ENCODE results near the gene CTAGE15.
"Not testable (repeated sequence)": the region's sequence is repeated elsewhere in the genome, so short reads cannot be mapped to it uniquely, and the experiment has no call there.

CTAGE15 gene, protein sequence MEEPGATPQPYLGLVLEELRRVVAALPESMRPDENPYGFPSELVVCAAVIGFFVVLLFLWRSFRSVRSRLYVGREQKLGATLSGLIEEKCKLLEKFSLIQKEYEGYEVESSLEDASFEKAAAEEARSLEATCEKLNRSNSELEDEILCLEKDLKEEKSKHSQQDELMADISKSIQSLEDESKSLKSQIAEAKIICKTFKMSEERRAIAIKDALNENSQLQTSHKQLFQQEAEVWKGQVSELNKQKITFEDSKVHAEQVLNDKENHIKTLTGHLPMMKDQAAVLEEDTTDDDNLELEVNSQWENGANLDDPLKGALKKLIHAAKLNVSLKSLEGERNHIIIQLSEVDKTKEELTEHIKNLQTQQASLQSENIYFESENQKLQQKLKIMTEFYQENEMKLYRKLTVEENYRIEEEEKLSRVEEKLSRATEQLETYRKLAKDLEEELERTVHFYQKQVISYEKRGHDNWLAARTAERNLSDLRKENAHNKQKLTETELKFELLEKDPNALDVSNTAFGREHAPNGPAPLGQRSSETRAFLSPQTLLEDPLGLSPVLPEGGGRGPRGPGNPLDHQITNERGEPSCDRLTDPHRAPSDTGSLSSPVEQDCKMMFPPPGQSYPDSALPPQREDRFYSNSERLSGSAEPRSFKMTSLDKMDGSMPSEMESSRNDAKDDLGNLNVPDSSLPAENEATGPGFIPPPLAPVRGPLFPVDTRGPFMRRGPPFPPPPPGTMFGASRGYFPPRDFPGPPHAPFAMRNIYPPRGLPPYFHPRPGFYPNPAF

DNA sequence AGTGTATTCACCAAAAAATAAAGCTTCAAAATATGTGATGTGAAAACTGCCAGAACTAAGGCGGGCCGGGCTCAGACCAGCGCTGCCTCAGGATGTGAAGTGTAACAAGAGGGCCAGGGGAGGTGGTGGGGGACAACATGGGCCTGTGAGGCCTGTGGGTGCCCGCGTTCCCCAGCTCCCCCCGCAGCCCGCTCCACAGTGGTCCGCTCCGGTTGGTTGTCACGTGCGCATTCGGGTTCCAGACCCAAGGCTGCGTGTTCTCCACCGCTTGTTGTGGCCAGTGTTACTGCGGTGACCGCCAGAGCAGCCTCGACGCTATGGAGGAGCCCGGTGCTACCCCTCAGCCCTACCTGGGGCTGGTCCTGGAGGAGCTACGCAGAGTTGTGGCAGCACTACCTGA lies at the start of gene CTAGE15:
Gene CTAGE15 (plus strand): TSS at position 301 of the 400 bp plus-strand sequence. CDS start 17 bp downstream, at position 318.
- H3K27ac ChIP-seq (ENCODE audit: low read depth, low read length); H3K27me3 ChIP-seq (ENCODE audit: control insufficient read depth in 1 of 2, insufficient read depth in 2 of 2, low read length in 2 of 2); H3K36me3 ChIP-seq (ENCODE audit: control insufficient read depth in 1 of 2, insufficient read depth in 2 of 2, low read length in 2 of 2); H3K4me3 ChIP-seq (ENCODE audit: low read depth in 1 of 2, low read length in 2 of 2); H3K9ac ChIP-seq (ENCODE audit: low read depth in 1 of 2, low read length in 2 of 2); H3K9me3 ChIP-seq (ENCODE audit: control insufficient read depth in 1 of 2, low read length in 2 of 2); H3K4me1 ChIP-seq (ENCODE audit: control insufficient read depth in 1 of 2, insufficient read depth in 2 of 2, low read length in 2 of 2): not testable (repeated sequence)

DNA sequence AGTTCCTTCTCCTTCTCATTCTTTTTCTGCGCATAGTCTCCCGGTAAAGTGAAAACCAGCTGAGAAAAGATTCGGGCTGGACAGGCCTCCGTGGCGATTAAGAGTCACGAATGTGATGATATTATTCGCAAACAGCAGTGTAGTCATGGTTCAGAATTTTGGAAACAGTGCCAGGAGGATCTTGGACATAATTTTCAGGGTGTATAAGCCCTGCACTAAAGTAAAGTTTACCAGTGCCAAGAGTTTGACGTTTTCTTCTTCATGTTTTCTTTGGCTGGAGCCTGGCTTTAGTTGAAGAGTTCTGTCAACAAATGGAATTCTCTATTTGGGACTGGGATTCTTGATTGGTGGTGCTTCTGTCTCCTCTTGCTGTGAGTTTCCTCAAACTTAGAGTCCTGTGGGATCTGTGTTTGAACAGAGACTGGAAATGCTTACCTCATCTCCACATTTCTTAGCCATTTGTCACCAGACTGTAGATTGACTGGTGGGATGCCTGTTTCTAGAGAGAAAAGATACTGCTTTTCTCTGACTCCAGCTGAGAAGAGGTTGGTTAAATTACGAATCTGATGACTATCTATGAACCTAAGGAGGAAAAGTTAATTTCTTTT lies 49.2 kb upstream of the CTAGE15 start:
- H3K9me3 ChIP-seq (ENCODE audit: control insufficient read depth in 1 of 2, low read length in 2 of 2); H3K4me3 ChIP-seq (ENCODE audit: low read depth in 1 of 2, low read length in 2 of 2); H3K9ac ChIP-seq (ENCODE audit: low read depth in 1 of 2, low read length in 2 of 2); H3K27ac ChIP-seq (ENCODE audit: low read depth, low read length); H3K27me3 ChIP-seq (ENCODE audit: control insufficient read depth in 1 of 2, insufficient read depth in 2 of 2, low read length in 2 of 2); H3K36me3 ChIP-seq (ENCODE audit: control insufficient read depth in 1 of 2, insufficient read depth in 2 of 2, low read length in 2 of 2); H3K4me1 ChIP-seq (ENCODE audit: control insufficient read depth in 1 of 2, insufficient read depth in 2 of 2, low read length in 2 of 2): not testable (repeated sequence)

DNA sequence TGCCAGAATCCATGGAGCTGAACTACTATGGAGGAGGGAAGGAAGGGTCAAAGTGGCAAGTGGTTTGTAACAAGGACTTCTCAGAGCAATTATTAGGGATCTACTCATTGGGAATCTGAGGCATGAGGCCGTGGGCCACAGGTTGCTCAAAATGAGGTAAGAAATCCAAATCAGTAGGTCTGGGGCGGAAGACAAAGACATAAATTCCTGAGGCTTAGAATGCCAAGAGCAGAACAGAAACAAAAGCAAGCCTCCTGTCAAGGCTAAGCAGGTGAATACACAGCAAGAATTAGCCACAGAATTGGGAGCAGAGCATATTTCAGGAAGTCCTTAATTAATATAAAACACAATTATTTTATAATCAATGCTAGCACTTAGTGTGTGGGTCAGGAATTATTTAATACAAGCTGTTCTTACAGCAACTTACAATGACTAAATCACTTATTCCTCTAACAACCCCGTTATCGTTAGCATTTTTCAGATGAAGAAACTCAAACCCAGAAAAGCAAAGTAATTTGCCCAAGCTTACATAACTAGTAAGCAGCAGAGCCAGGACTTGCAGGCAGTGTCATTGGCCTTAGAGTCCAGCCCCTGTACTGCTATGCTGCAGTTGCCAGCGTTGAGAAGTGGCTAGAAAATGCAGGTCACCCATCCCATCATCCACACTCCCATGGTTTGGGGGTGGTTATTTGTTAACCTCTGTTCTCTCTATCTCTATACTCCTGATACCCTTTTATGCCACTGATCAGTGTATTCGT lies 40.3 kb upstream of the CTAGE15 start:
- not testable (repeated sequence) for H3K9me3 ChIP-seq (ENCODE audit: control insufficient read depth in 1 of 2, low read length in 2 of 2); H3K4me1 ChIP-seq (ENCODE audit: control insufficient read depth in 1 of 2, insufficient read depth in 2 of 2, low read length in 2 of 2); H3K4me3 ChIP-seq (ENCODE audit: low read depth in 1 of 2, low read length in 2 of 2); H3K9ac ChIP-seq (ENCODE audit: low read depth in 1 of 2, low read length in 2 of 2); H3K36me3 ChIP-seq (ENCODE audit: control insufficient read depth in 1 of 2, insufficient read depth in 2 of 2, low read length in 2 of 2); H3K27ac ChIP-seq (ENCODE audit: low read depth, low read length); H3K27me3 ChIP-seq (ENCODE audit: control insufficient read depth in 1 of 2, insufficient read depth in 2 of 2, low read length in 2 of 2)

DNA sequence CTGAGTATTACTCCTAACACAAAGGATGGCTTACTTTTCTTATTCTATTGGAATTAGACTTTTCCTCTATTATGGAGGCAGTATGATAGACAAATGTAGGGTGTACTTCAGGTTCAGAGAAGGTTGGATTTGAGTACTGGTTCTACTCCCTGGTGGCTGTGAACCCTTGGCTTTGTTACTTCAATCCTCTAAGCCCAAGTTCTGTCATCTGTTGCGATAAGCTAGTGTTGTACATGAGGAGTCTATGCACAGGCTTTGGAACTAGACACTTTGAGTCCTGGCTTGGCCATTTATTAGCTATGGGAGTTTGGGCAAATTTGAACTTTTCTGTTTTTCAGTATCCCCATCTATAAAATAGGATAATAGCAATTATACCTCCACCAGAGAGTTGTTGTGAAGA lies 39.7 kb upstream of the CTAGE15 start:
- not testable (repeated sequence) for H3K4me1 ChIP-seq (ENCODE audit: control insufficient read depth in 1 of 2, insufficient read depth in 2 of 2, low read length in 2 of 2); H3K9ac ChIP-seq (ENCODE audit: low read depth in 1 of 2, low read length in 2 of 2); H3K27me3 ChIP-seq (ENCODE audit: control insufficient read depth in 1 of 2, insufficient read depth in 2 of 2, low read length in 2 of 2); H3K27ac ChIP-seq (ENCODE audit: low read depth, low read length); H3K4me3 ChIP-seq (ENCODE audit: low read depth in 1 of 2, low read length in 2 of 2); H3K36me3 ChIP-seq (ENCODE audit: control insufficient read depth in 1 of 2, insufficient read depth in 2 of 2, low read length in 2 of 2); H3K9me3 ChIP-seq (ENCODE audit: control insufficient read depth in 1 of 2, low read length in 2 of 2)

DNA sequence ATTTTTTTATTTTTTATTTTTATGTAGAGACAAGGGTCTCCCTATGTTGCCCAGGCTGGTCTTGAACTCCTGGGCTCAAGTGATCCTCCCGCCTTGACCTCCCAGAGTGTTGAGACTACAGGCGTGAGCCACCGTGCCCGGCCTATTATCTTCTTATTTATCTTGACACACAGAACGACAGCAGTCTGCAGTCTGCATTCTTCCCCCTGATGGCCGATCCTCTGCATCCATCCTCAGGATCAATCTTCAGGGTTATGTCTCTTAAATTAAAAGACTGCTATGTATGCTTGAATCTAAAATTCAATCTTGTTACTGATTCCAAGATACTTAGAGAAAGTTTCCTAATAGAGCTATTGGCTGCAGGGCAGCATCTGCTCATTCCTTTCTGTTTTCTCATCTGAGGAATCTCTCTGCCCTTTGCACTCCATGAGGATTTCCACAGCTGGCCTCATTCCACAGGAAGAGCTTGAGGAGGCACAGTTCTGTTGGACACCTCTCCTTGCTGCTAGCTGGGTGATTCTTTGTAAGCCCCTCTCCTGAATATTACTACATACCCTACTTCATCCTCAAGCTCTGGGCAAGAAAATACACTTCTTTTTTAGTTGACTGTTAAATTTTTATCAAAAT lies 38.3 kb upstream of the CTAGE15 start:
- not testable (repeated sequence) for H3K4me3 ChIP-seq (ENCODE audit: low read depth in 1 of 2, low read length in 2 of 2); H3K27ac ChIP-seq (ENCODE audit: low read depth, low read length)

DNA sequence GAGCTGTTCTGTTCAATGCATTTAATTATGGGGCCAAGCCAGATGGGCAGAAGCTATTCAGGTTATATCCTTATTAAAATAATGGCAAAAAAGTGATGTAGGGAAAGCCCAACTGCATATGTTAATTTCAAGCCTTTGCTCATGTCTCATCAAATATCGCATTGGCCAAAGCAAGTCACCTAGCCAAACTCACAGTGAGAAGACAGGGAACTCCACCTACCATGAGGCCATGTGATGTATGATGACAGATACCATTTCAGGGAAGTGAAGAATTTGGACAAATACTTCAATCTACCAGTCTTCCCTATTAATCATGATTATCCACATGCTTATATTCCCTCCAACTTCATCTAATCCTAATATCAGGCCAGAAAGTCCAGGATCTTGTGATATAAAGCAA lies 35.2 kb upstream of the CTAGE15 start:
- not testable (repeated sequence) for H3K27ac ChIP-seq (ENCODE audit: low read depth, low read length); H3K36me3 ChIP-seq (ENCODE audit: control insufficient read depth in 1 of 2, insufficient read depth in 2 of 2, low read length in 2 of 2); H3K4me3 ChIP-seq (ENCODE audit: low read depth in 1 of 2, low read length in 2 of 2)

More for the DNA sequence above, 38.3 kb upstream of the CTAGE15 start:
- H3K4me1 ChIP-seq (ENCODE audit: control insufficient read depth in 1 of 2, insufficient read depth in 2 of 2, low read length in 2 of 2); H3K27me3 ChIP-seq (ENCODE audit: control insufficient read depth in 1 of 2, insufficient read depth in 2 of 2, low read length in 2 of 2); H3K9ac ChIP-seq (ENCODE audit: low read depth in 1 of 2, low read length in 2 of 2); H3K9me3 ChIP-seq (ENCODE audit: control insufficient read depth in 1 of 2, low read length in 2 of 2); H3K36me3 ChIP-seq (ENCODE audit: control insufficient read depth in 1 of 2, insufficient read depth in 2 of 2, low read length in 2 of 2): not testable (repeated sequence)

DNA sequence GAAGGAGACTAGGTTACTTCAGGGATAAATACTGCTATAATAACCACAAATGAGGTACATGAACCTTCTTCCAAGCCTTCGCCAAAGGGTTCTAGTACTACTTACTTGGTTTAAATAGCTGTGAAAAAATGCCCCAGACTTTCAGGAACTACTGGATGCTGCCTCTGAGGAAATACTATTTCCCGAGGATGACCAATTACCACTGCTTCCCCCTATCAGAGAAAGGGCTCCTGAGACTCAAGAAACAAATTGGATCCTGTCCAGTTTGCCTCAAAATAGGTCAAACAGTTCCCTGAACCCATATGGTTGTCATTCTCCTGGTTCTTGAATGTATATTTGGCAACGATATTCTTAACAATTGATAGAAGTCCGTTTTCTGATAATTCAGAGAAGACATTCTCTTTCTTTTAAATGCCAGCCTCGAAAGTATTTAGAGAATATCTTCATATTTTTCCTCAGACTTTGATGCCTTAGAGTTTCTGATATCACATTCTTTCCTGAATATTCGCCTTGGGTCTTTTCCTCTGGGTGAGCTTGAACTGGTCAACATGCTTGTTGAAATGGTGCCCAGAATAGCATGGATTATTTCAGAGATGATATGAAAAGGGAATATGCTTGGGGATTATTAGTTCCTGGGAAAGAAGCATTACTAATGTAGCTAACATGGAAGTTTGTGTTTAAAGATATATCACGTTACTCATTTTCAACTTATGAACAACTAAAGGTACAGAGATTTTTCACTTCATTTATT lies 28.1 kb upstream of the CTAGE15 start:
- not testable (repeated sequence) for H3K4me3 ChIP-seq (ENCODE audit: low read depth in 1 of 2, low read length in 2 of 2); H3K4me1 ChIP-seq (ENCODE audit: control insufficient read depth in 1 of 2, insufficient read depth in 2 of 2, low read length in 2 of 2); H3K9ac ChIP-seq (ENCODE audit: low read depth in 1 of 2, low read length in 2 of 2); H3K27ac ChIP-seq (ENCODE audit: low read depth, low read length); H3K36me3 ChIP-seq (ENCODE audit: control insufficient read depth in 1 of 2, insufficient read depth in 2 of 2, low read length in 2 of 2); H3K9me3 ChIP-seq (ENCODE audit: control insufficient read depth in 1 of 2, low read length in 2 of 2); H3K27me3 ChIP-seq (ENCODE audit: control insufficient read depth in 1 of 2, insufficient read depth in 2 of 2, low read length in 2 of 2)

More for the DNA sequence above, 35.2 kb upstream of the CTAGE15 start:
- H3K9ac ChIP-seq (ENCODE audit: low read depth in 1 of 2, low read length in 2 of 2); H3K4me1 ChIP-seq (ENCODE audit: control insufficient read depth in 1 of 2, insufficient read depth in 2 of 2, low read length in 2 of 2); H3K27me3 ChIP-seq (ENCODE audit: control insufficient read depth in 1 of 2, insufficient read depth in 2 of 2, low read length in 2 of 2); H3K9me3 ChIP-seq (ENCODE audit: control insufficient read depth in 1 of 2, low read length in 2 of 2): not testable (repeated sequence)

DNA sequence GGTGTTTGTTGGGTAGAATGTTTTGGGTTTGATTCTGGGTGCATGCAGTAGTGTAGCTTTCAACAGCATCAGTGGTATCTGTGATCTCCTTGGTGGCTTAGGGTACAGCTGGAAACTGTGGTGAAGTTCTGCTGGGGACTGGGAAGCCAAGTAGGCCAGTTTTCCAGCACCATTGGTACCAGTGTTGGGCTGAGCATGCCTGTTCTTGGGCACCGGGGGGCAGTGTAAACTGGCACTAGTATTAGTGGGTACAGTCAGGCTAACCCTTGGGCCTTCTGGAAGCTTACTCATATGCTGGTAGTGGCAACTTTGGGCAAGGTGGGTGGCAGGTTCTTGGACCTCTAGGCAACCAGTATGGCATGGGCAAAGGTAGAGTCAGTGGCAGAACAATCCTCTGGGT lies 15.6 kb upstream of the CTAGE15 start:
- not testable (repeated sequence) for H3K4me3 ChIP-seq (ENCODE audit: low read depth in 1 of 2, low read length in 2 of 2); H3K27me3 ChIP-seq (ENCODE audit: control insufficient read depth in 1 of 2, insufficient read depth in 2 of 2, low read length in 2 of 2); H3K4me1 ChIP-seq (ENCODE audit: control insufficient read depth in 1 of 2, insufficient read depth in 2 of 2, low read length in 2 of 2); H3K36me3 ChIP-seq (ENCODE audit: control insufficient read depth in 1 of 2, insufficient read depth in 2 of 2, low read length in 2 of 2); H3K9me3 ChIP-seq (ENCODE audit: control insufficient read depth in 1 of 2, low read length in 2 of 2); H3K9ac ChIP-seq (ENCODE audit: low read depth in 1 of 2, low read length in 2 of 2); H3K27ac ChIP-seq (ENCODE audit: low read depth, low read length)

DNA sequence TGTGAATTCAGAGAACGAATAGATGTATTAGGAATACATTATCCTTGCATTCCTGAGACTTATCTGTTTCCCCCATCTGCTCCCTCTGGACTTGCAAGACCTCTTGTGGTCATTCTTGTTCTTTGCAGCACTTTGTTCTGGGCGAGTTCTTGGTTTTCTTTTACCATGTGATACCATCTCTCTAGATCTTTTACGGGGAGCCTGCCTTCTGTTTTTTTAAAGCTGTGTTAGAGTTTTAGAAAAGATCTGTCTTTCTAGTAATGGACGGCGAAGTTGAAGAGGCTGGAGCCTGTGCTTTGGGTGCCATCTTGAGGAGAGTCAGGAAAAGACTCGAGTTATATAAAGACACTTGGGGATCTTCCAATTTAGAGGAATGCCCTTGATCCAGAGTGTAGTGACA lies 8.3 kb upstream of the CTAGE15 start:
- H3K27ac ChIP-seq (ENCODE audit: low read depth, low read length); H3K4me1 ChIP-seq (ENCODE audit: control insufficient read depth in 1 of 2, insufficient read depth in 2 of 2, low read length in 2 of 2); H3K9ac ChIP-seq (ENCODE audit: low read depth in 1 of 2, low read length in 2 of 2); H3K9me3 ChIP-seq (ENCODE audit: control insufficient read depth in 1 of 2, low read length in 2 of 2); H3K4me3 ChIP-seq (ENCODE audit: low read depth in 1 of 2, low read length in 2 of 2); H3K27me3 ChIP-seq (ENCODE audit: control insufficient read depth in 1 of 2, insufficient read depth in 2 of 2, low read length in 2 of 2); H3K36me3 ChIP-seq (ENCODE audit: control insufficient read depth in 1 of 2, insufficient read depth in 2 of 2, low read length in 2 of 2): not testable (repeated sequence)
